H54 (cell line): Measurements from ENCODE around the gene UNC13D.
"Not testable (repeated sequence)": the region's sequence is repeated elsewhere in the genome, so short reads cannot be mapped to it uniquely, and the experiment has no call there.

Source experiments
- DNase-seq: peaks from one replicate; pipeline ENCODE4 v3.0.0; 2011; ENCODE audit warnings: low spot score, mixed read lengths; ENCODE audit not compliant: insufficient read length
- FAIRE-seq: peaks from 3 replicates; lab custom pipeline; 2011; peaks lifted over from hg19 to GRCh38; lab: Jason Lieb, UNC
- POLR2A ChIP-seq: IDR thresholded peaks from 2 replicates; pipeline ENCODE4 v1.6.1; 2011; ENCODE audit warnings: low read depth, mild to moderate bottlenecking, low read length

UNC13D gene

GRCh38 chr17:75783803-75784472, 60.3 kb downstream of the UNC13D start:
- FAIRE-seq, result no peak
- no peak for TF ChIP-seq POLR2A
- DNase-seq, result no peak

- DNase-seq (no peak), FAIRE-seq (no peak)
- no peak for TF ChIP-seq POLR2A
Observed at GRCh38 chr17:75783069-75783783, 61.0 kb downstream of the UNC13D start.

DNA sequence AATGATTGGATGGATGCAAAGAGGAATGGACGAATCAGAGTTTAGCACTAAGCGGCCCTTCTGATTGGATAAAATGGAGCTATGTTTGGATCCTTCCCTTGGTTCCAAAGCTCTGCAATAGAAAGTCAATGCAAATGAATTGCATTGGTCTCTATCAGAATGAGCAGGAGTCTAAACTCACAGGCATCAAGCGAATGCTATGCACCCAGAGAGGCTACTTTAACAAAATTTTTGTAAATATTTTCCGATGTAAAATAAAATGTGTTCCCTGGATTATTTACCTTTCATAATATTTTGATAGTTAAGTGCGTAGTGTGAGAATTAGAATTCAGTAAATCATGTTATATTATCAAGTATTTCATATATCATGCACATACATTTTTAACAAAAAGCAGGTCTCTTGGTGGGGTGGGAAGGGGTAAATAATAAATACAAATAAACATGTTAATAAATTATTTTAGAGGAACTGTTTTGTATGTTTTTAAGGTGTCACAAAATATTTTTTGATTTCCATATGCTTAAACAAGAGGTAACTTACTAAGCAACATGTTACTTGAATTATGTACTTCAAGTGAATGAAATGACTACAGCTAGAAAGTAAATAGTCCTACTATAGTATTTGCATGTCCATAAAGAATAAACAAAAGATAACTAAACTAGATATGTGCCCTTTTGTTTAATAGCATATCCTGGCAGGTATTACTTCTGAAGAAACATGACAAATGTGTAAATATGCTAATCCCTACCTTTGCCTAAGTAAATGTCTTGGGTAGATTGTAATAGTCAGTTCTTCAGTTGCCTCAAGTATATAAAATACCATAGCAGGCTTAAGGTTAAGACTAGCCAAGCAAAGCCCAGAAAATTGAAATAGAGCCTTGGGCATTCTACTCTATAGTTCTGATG, 64.0 kb downstream of the UNC13D start:
- no peak for DNase-seq
- TF ChIP-seq POLR2A, result no peak
- no peak for FAIRE-seq

- peak; percentile 100 for TF ChIP-seq POLR2A
- peak; percentile 95 for FAIRE-seq
- peak; percentile 97 for DNase-seq
Observed at GRCh38 chr17:75779250-75779986, 64.8 kb downstream of the UNC13D start.

DNA sequence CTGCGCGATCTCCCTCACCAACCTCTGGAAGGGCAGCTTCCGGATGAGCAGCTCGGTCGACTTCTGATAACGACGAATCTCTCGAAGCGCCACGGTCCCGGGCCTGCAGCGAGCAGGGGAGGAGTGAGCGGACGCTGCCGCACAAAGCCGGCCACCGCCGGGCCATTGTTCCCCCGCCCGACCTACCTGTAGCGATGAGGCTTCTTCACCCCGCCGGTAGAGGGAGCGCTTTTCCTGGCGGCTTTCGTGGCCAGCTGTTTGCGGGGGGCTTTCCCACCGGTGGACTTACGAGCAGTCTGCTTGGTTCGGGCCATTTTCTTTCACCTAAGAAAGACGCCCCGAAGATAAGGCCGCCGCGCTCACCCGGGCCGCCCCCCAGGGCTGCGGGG, 65.3 kb downstream of the UNC13D start:
- TF ChIP-seq POLR2A, result no peak
- FAIRE-seq (no peak), DNase-seq (no peak)

GRCh38 chr17:75778066-75778860, 65.9 kb downstream of the UNC13D start:
- not testable (repeated sequence) for FAIRE-seq, DNase-seq

DNA sequence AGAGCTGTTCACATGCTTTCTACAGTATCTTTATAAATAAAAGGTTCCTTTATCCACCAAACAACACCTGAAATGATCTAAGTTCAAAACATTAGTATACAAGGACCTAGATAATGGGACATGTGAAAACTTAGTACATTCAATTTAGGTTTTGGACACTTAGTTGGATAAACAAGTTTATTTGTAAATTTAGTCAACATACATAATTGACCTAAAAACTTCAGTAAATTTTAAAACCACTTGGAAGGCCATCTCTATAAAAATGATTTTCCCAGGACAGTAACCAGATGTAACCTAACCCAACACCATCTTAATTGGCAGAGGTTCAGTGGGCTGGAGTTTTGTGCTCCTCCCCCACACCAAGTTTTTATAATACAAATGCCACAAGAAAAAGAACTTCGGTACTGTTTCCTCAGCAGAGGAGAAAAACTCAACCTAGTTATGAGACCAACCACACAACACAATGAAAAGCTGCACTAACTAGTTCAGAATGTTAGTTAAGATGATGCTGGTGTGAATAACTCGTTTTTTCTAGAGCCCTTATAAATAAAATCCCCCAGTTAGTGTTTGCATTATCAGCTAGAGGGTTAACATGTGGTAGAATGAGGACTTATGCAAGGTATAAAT, 66.8 kb downstream of the UNC13D start:
- DNase-seq, result no peak
- FAIRE-seq, result no peak
- no peak for TF ChIP-seq POLR2A
